SK-N-SH (cell line): ENCODE results near the gene ST6GALNAC3. TPM values are rescaled to one million over a fixed set of nuclear protein-coding genes. Genes with fewer than 3 reads are reported as not detected.

Source experiments
- CTCF ChIA-PET: fragments of 300-600, 350-600 bp; formaldehyde crosslinking; extraction: SDS; loops from one replicate; lab custom pipeline; 2021; lab: Yijun Ruan, JAX
- POLR2A ChIA-PET: fragments of 350-600 bp; sonication (Branson Sonifier 250); formaldehyde crosslinking; extraction: SDS; loops from one replicate; lab custom pipeline; 2020; ENCODE audit warnings: antibody characterized with exemption, inconsistent platforms; lab: Yijun Ruan, JAX
- DNase-seq: peaks from one replicate; pipeline ENCODE4 v3.0.0; 2012
- H2AFZ ChIP-seq: fragments of 200-600 bp; sonication (generic); 2 replicates; pipeline ENCODE4 v1.8.1; 2016; ENCODE audit warnings: antibody characterized with exemption, mild to moderate bottlenecking, low read depth
- H3F3A ChIP-seq: fragments of 200-600 bp; sonication (generic); replicated peaks from 2 replicates; pipeline ENCODE3; 2016; ENCODE audit warnings: antibody characterized with exemption, mild to moderate bottlenecking; ENCODE audit not compliant: insufficient read depth
- H3K27ac ChIP-seq, 2 experiments: fragments of 200-500 bp in 1 of 2; fragments of 200-600 bp in 1 of 2; sonication (Bioruptor generic) in 1 of 2; sonication (generic), shearing (Covaris generic) in 1 of 2; 2 replicates each; pipeline versions ENCODE4 v1.5.1 to v1.6.1; 2014 to 2016; ENCODE audit warnings: low read depth in 2 of 2, inconsistent platforms in 1 of 2, low read length in 1 of 2, mild to moderate bottlenecking in 1 of 2, mixed read lengths in 1 of 2
- H3K27me3 ChIP-seq: fragments of 200-600 bp; sonication (generic), shearing (Covaris generic); 2 replicates; pipeline ENCODE4 v1.6.1; 2016; ENCODE audit warnings: mixed run types; ENCODE audit not compliant: insufficient read depth
- H3K36me3 ChIP-seq, 2 experiments: fragments of 200-500 bp in 1 of 2; fragments of 200-600 bp in 1 of 2; sonication (Bioruptor generic) in 1 of 2; sonication (generic) in 1 of 2; replicated peaks in 1 of 2; 2 replicates each; pipeline versions ENCODE3 to v1.5.1; 2014 to 2016; ENCODE audit warnings: low read length in 1 of 2, mild to moderate bottlenecking in 1 of 2; ENCODE audit not compliant: insufficient read depth in 2 of 2, control insufficient read depth in 1 of 2
- H3K4me1 ChIP-seq, 2 experiments: fragments of 200-500 bp in 1 of 2; fragments of 200-600 bp in 1 of 2; sonication (Bioruptor generic) in 1 of 2; sonication (generic), shearing (Covaris generic) in 1 of 2; 2 replicates each; pipeline versions ENCODE4 v1.5.1 to v1.6.1; 2014 to 2016; ENCODE audit warnings: low read depth in 1 of 2, low read length in 1 of 2, mixed run types in 1 of 2; ENCODE audit not compliant: insufficient read depth in 2 of 2, control insufficient read depth in 1 of 2
- H3K4me2 ChIP-seq: fragments of 200-600 bp; sonication (generic), shearing (Covaris generic); 2 replicates; pipeline ENCODE4 v1.6.1; 2017; ENCODE audit warnings: mixed run types
- H3K4me3 ChIP-seq, 2 experiments: fragments of 200-500 bp in 1 of 2; fragments of 200-600 bp in 1 of 2; sonication (Bioruptor generic) in 1 of 2; sonication (generic), shearing (Covaris generic) in 1 of 2; 2 replicates each; pipeline versions ENCODE4 v1.5.1 to v1.8.1; 2014 to 2016; ENCODE audit warnings: low read depth in 2 of 2, inconsistent platforms in 1 of 2, low read length in 1 of 2, mild to moderate bottlenecking in 1 of 2, mixed read lengths in 1 of 2, moderate library complexity in 1 of 2
- H3K79me2 ChIP-seq: fragments of 200-600 bp; sonication (generic); 2 replicates; pipeline ENCODE4 v1.8.1; 2017; ENCODE audit warnings: mild to moderate bottlenecking; ENCODE audit not compliant: insufficient read depth
- H3K9ac ChIP-seq: fragments of 200-600 bp; sonication (generic); 2 replicates; pipeline ENCODE4 v1.6.1; 2017; ENCODE audit warnings: mixed run types
- H3K9me2 ChIP-seq: fragments of 200-600 bp; sonication (generic); 2 replicates; pipeline ENCODE4 v1.6.1; 2017; ENCODE audit warnings: mixed run types
- H3K9me3 ChIP-seq: fragments of 200-600 bp; sonication (generic); 2 replicates; pipeline ENCODE4 v1.6.1; 2017; ENCODE audit warnings: mixed run types, mild to moderate bottlenecking, moderate library complexity
- H4K20me1 ChIP-seq: fragments of 200-600 bp; sonication (generic); 2 replicates; pipeline ENCODE4 v1.6.1; 2017; ENCODE audit warnings: mild to moderate bottlenecking, mixed run types; ENCODE audit not compliant: insufficient read depth
- CHD2 ChIP-seq: fragments of 150-350 bp; IDR thresholded peaks from 2 replicates; pipeline ENCODE4 v1.6.1; 2018; ENCODE audit warnings: low read length; ENCODE audit not compliant: partially characterized antibody
- CTCF ChIP-seq: fragments of 200-600 bp; sonication (generic); IDR thresholded peaks from 2 replicates; pipeline ENCODE4 v1.6.1; 2017; ENCODE audit warnings: antibody characterized with exemption, mild to moderate bottlenecking, moderate library complexity
- EP300 ChIP-seq, 2 experiments: IDR thresholded peaks; 2 replicates each; pipeline versions ENCODE4 v1.4.0 to v1.6.1; 2012; ENCODE audit warnings: borderline replicate concordance in 1 of 2, low read depth in 1 of 2, low read length in 1 of 2
- GABPA ChIP-seq: IDR thresholded peaks from 2 replicates; pipeline ENCODE4 v1.4.0; 2012; ENCODE audit warnings: low read depth, mild to moderate bottlenecking
- RAD21 ChIP-seq: IDR thresholded peaks from 2 replicates; pipeline ENCODE4 v1.6.1; 2012; ENCODE audit warnings: mild to moderate bottlenecking, low read length
- RCOR1 ChIP-seq: fragments of 150-350 bp; IDR thresholded peaks from 2 replicates; pipeline ENCODE4 v1.6.1; 2017; ENCODE audit warnings: antibody characterized with exemption, low read length
- RFX5 ChIP-seq: IDR thresholded peaks from 2 replicates; pipeline ENCODE4 v1.6.1; 2012; ENCODE audit warnings: mild to moderate bottlenecking, improper control_type of control experiment, low read length
- SIN3A ChIP-seq: IDR thresholded peaks from 2 replicates; pipeline ENCODE4 v1.6.1; 2012; ENCODE audit warnings: low read depth, mild to moderate bottlenecking, low read length, moderate library complexity, borderline replicate concordance
- SMC3 ChIP-seq: IDR thresholded peaks from 2 replicates; pipeline ENCODE4 v1.6.1; 2012; ENCODE audit warnings: low read depth, low read length, improper control_type of control experiment
- TCF12 ChIP-seq: IDR thresholded peaks from 2 replicates; pipeline ENCODE4 v1.4.0; 2012
- TEAD4 ChIP-seq: IDR thresholded peaks from 2 replicates; pipeline ENCODE4 v1.4.0; 2012; ENCODE audit warnings: mild to moderate bottlenecking, borderline replicate concordance; ENCODE audit not compliant: insufficient read depth
- USF1 ChIP-seq: IDR thresholded peaks from 2 replicates; pipeline ENCODE4 v1.4.0; 2012; ENCODE audit warnings: low read depth, borderline replicate concordance
- YY1 ChIP-seq: IDR thresholded peaks from 2 replicates; pipeline ENCODE4 v1.4.0; 2012; ENCODE audit warnings: low read depth, mild to moderate bottlenecking
- polyA plus RNA-seq, 3 experiments: library from polyadenylated mRNA; depleted of rRNA; stranded (reverse); fragments of >200 nt; gene quantifications; 2 replicates each; pipeline ENCODE4 v1.2.3, GENCODE V29; 2012

Gene ST6GALNAC3
- polyA plus RNA-seq, 1 of the 3 experiments (the other 2 are of a cell fraction), result 8.1 TPM

- TF ChIP-seq USF1, result no peak
- no peak for TF ChIP-seq TCF12
- no peak for TF ChIP-seq CTCF
- TF ChIP-seq EP300 (IDR thresholded peaks at IDR 0.05; ENCODE audit: borderline replicate concordance in 1 of 2, low read depth in 1 of 2, low read length in 1 of 2), result no peak
Measured at GRCh38 chr1:76262601-76263000, 188.1 kb downstream of the ST6GALNAC3 start (continued).

GRCh38 chr1:76264642-76265041 lies 190.1 kb downstream of the ST6GALNAC3 start:
- Histone ChIP-seq H3K4me1 (peaks cover 13 to 42% of the 10 kb centered on the region in 2 experiments), H3K9me2 (no peaks in the 10 kb centered on the region), H3F3A (peaks cover 8% of the 10 kb centered on the region), H3K9ac (no peak overlapping the region), H3K79me2 (no peaks in the 10 kb centered on the region), H3K27ac (peak overlapping the region in 1 of 2 experiments; percentile 47; a peak in 2 of 4 replicates), H3K36me3 (no peaks in the 10 kb centered on the region), H3K9me3 (no peaks in the 10 kb centered on the region), H3K27me3 (no peaks in the 10 kb centered on the region), H2AFZ (no peak overlapping the region), H3K4me3 (no peak overlapping the region), H4K20me1 (no peaks in the 10 kb centered on the region), H3K4me2 (no peak overlapping the region)
- POLR2A ChIA-PET, result no interaction called here
- CTCF ChIA-PET, result no interaction called here
- TF ChIP-seq RAD21 (no peak), SMC3 (no peak), GABPA (no peak), CHD2 (no peak), CTCF (no peak), EP300 (IDR thresholded peaks at IDR 0.05; ENCODE audit: borderline replicate concordance in 1 of 2, low read depth in 1 of 2, low read length in 1 of 2) (0 out of 4 replicates have a peak, but pooled peaks of 1 of the 2 experiments have one; percentile 7), TEAD4 (no peak), SIN3A (no peak), RCOR1 (no peak), RFX5 (no peak), YY1 (no peak), TCF12 (peak; percentile 62)
- DNase-seq, result no peak
